ENCODE measurements around the gene MITF.

Gene MITF

DNA sequence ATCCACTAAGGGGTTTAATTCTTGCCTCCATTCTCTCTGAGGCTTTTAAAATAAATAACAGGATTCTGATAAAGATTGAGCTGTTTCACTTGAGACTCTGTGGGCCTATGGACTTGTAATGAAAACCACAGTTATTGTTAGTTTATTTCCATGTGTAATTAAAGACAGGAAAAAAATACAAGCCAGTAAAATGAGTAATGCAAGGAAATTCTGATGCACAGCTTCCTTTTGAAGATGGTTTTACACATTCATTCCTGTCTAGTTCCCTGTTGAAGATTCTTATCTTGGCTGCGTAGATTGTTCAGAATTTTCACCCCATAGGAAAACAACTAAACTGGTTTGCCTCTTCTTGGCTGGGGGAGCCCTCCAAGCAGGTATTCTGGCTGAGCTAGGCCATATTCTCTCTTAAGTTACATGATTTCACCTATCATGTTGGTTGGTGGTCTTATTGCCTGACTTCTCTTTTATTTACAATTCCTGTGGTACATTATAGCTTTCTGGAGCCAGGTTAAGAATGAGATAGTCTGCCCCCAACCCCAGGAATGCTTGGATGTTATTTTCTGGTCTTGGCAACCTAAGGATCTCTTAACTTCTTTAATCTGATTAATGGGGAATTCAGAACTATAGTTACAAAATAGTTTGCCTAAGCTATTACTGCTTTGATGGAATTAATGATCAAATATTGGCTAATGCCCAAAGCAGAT lies 67.6 kb downstream of the MITF start:
- TF ChIP-seq, protein P1, sequence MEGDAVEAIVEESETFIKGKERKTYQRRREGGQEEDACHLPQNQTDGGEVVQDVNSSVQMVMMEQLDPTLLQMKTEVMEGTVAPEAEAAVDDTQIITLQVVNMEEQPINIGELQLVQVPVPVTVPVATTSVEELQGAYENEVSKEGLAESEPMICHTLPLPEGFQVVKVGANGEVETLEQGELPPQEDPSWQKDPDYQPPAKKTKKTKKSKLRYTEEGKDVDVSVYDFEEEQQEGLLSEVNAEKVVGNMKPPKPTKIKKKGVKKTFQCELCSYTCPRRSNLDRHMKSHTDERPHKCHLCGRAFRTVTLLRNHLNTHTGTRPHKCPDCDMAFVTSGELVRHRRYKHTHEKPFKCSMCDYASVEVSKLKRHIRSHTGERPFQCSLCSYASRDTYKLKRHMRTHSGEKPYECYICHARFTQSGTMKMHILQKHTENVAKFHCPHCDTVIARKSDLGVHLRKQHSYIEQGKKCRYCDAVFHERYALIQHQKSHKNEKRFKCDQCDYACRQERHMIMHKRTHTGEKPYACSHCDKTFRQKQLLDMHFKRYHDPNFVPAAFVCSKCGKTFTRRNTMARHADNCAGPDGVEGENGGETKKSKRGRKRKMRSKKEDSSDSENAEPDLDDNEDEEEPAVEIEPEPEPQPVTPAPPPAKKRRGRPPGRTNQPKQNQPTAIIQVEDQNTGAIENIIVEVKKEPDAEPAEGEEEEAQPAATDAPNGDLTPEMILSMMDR (IDR thresholded peaks at IDR 0.05; ENCODE audit: low read depth, low read length): no peak
- no peaks in the 10 kb centered on the region for H3K27me3 ChIP-seq
- no peak for DNase-seq
- no peaks in the 10 kb centered on the region for H3K9me3 ChIP-seq
- H3K36me3 ChIP-seq: no peaks in the 10 kb centered on the region
- H3K4me3 ChIP-seq (ENCODE audit: low read depth, low read length): no peak overlapping the region
- H3K4me1 ChIP-seq: no peaks in the 10 kb centered on the region

GRCh38 chr3:69807674-69808073 lies 68.4 kb downstream of the MITF start:
- no peak for DNase-seq
- Histone ChIP-seq H3K4me3 (ENCODE audit: low read depth, low read length) (no peak overlapping the region), H3K27me3 (no peaks in the 10 kb centered on the region), H3K36me3 (no peaks in the 10 kb centered on the region), H3K4me1 (no peaks in the 10 kb centered on the region), H3K9me3 (no peaks in the 10 kb centered on the region)
- TF ChIP-seq, protein P1 (IDR thresholded peaks at IDR 0.05; ENCODE audit: low read depth, low read length): no peak

DNA sequence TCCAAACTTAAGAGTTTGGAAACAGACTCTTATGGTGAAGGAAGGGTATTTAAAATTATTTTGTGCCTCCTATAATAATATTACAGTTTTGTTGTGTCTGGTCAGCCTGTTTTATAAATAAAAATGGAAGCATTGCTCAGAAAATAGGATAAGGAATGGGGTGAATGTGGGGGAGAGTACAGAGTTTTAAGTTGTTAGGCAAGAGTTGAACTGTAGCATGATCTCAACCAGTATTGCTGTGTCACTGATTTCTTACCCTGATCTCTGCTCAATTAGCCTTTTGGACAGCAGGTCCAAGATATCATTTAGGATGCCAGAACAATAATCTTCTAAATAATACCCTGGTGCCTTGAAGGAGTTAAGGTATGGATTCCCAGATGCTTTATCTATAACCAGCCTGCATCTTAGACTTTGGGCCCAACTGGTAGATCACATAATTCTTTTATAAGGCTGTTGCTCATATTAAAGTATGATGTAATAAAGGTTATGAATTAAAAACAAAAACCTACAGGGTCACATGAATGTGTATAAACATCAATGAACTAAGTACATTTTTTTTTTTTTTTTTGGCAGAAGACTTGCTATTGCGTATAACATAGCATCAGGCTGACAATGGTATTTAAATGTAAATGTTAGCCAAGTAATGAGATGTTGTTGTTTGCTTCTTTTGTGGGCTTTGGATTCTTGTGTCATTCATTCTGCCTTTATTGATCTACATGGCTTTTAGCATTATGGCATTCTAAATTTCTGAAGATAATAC lies 70.0 kb downstream of the MITF start:
- no peaks in the 10 kb centered on the region for H3K9me3 ChIP-seq
- no peak overlapping the region for H3K4me3 ChIP-seq (ENCODE audit: low read depth, low read length)
- H3K36me3 ChIP-seq: no peaks in the 10 kb centered on the region
- DNase-seq: no peak
- no peaks in the 10 kb centered on the region for H3K4me1 ChIP-seq
- TF ChIP-seq, protein P1 (IDR thresholded peaks at IDR 0.05; ENCODE audit: low read depth, low read length): no peak
- H3K27me3 ChIP-seq: no peaks in the 10 kb centered on the region

DNA sequence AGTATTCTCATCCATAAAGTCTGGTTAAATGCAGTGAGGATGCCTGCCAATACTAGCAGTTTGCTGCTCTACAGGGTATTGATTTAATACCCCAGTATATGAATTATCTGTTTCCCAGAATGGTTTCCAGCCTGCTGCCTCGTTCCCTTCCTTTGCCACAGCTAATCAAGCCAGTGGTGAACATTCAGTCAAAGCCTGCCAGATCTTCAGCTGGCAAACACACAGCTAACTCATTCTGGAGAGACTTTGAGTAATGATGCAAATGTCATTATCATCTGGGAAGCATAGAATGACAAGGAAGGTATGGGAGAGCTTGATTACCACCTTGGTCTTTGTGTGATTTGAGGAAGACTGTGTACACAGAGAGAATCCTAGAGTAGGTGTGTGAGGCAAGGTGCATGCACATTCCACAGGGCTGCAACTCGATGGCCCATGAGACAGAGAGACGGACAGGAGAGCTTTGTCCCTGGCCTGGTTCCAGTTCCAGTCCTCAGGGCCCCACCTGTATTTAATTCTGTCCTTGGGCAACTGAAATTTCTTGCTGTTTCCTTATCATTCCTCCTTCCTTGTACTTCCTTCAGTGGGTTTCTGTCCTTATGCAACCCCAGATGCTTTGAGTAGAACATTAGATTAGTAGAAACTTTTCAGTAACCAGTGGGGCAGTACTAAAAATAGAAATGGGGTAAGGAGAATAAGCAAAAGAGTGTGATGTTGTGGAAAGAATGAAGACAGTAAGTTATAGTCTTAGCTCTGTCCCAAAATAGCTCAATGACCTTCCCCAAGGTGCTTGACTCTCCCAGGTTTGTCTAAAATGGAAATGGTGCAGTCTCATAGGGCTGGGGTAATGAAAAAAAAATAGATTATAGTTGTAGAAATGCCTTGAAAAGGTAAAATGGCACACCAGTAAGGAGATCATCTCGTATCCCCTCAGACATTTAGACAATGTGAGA lies 72.5 kb downstream of the MITF start:
- Histone ChIP-seq H3K36me3 (no peaks in the 10 kb centered on the region), H3K4me3 (ENCODE audit: low read depth, low read length) (no peak overlapping the region), H3K4me1 (no peaks in the 10 kb centered on the region), H3K27me3 (no peaks in the 10 kb centered on the region), H3K9me3 (no peaks in the 10 kb centered on the region)
- no peak for DNase-seq
- TF ChIP-seq, protein P1 (IDR thresholded peaks at IDR 0.05; ENCODE audit: low read depth, low read length): no peak

GRCh38 chr3:69815970-69816369 lies 76.7 kb downstream of the MITF start:
- Histone ChIP-seq H3K27me3 (no peaks in the 10 kb centered on the region), H3K9me3 (no peaks in the 10 kb centered on the region; the same call in 1 of the 2 replicates), H3K4me1 (no peaks in the 10 kb centered on the region), H3K36me3 (no peaks in the 10 kb centered on the region), H3K4me3 (ENCODE audit: low read depth, low read length) (no peak overlapping the region)
- TF ChIP-seq, protein P1 (IDR thresholded peaks at IDR 0.05; ENCODE audit: low read depth, low read length): no peak
- no peak for DNase-seq

All from BE2C (cell line).